ENCODE results near the gene ANO7. TPM values are rescaled to one million over a fixed set of nuclear protein-coding genes. Genes with fewer than 3 reads are reported as not detected.

ANO7 gene
- total RNA-seq, 1 experiment from 2014 or later: 5.2 TPM

DNA sequence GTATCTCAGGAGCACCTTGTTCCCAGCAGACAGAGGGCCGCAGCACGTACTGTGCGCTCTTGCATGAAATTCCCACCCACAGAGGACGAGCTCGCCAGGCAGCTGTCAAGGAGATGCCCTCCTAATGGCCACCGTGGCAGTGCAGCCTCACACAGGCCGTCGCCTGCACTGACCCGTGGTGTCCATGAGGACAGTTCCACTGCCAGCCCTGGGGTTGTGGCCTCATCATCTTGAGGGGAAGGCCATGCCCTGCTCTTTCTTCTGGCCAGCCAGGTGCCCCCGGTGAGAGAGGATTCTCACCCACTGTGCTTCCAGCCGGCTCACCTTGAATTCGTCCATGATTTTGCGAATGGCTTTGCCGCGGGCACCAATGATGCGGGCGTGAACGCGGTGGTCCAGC lies 42.0 kb downstream of the ANO7 start:
- no peak overlapping the region for H3K14ac ChIP-seq (ENCODE audit: insufficient read depth, low read length)
- no peak for DNase-seq
- no peak overlapping the region for H3K23ac ChIP-seq (ENCODE audit: insufficient read length, low read depth, low read length)
- H3K4me1 ChIP-seq (ENCODE audit: insufficient read depth, low read length): no peaks in the 10 kb centered on the region
- Mint-ChIP-seq H3K36me3 (ENCODE audit: insufficient read depth in 1 of 3, low read depth in 3 of 3) (peaks cover 43 to 91% (median 81%) of the 10 kb centered on the region in 3 experiments; a peak in 6 of 7 replicates), H3K27ac (no peak overlapping the region), H3K9me3 (no peaks in the 10 kb centered on the region), H3K4me1 (no peaks in the 10 kb centered on the region), H3K27me3 (ENCODE audit: low read depth) (no peaks in the 10 kb centered on the region; the same call in 1 of the 2 replicates), H3K4me3 (no peak overlapping the region)
- H2BK120ac ChIP-seq (ENCODE audit: low read depth, low read length, poor library complexity, severe bottlenecking): no peak overlapping the region
- no peak overlapping the region for H3K27ac ChIP-seq (ENCODE audit: insufficient read length, low read depth, low read length)
- H3K27me3 ChIP-seq (ENCODE audit: insufficient read depth, low read length): no peaks in the 10 kb centered on the region
- H2BK12ac ChIP-seq (ENCODE audit: insufficient read length, low read depth, low read length): no peak overlapping the region
- no peak overlapping the region for H3T11ph ChIP-seq (ENCODE audit: low read length)
- no peak overlapping the region for H3K4ac ChIP-seq (ENCODE audit: low read depth, low read length)
- no peak overlapping the region for H2BK15ac ChIP-seq (ENCODE audit: low read depth, low read length)
- TF ChIP-seq, protein P1, sequence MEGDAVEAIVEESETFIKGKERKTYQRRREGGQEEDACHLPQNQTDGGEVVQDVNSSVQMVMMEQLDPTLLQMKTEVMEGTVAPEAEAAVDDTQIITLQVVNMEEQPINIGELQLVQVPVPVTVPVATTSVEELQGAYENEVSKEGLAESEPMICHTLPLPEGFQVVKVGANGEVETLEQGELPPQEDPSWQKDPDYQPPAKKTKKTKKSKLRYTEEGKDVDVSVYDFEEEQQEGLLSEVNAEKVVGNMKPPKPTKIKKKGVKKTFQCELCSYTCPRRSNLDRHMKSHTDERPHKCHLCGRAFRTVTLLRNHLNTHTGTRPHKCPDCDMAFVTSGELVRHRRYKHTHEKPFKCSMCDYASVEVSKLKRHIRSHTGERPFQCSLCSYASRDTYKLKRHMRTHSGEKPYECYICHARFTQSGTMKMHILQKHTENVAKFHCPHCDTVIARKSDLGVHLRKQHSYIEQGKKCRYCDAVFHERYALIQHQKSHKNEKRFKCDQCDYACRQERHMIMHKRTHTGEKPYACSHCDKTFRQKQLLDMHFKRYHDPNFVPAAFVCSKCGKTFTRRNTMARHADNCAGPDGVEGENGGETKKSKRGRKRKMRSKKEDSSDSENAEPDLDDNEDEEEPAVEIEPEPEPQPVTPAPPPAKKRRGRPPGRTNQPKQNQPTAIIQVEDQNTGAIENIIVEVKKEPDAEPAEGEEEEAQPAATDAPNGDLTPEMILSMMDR (conservative IDR thresholded peaks at IDR 0.05): no peak
- H3K56ac ChIP-seq (ENCODE audit: insufficient read length, low read depth, low read length): no peak overlapping the region
- WGBS (ENCODE audit: extremely low coverage, insufficient read length, low lambda C conversion rate): no CpG with 5 or more reads among the region's 19 CpGs
- H2AFZ ChIP-seq (ENCODE audit: low read length): no peak overlapping the region
- H3K79me2 ChIP-seq (ENCODE audit: insufficient read depth, low read length): no peaks in the 10 kb centered on the region
- H4K20me1 ChIP-seq (ENCODE audit: control insufficient read depth, insufficient read depth, insufficient read length): peaks cover 2% of the 10 kb centered on the region
- no peak overlapping the region for H2BK20ac ChIP-seq (ENCODE audit: low read depth, low read length, poor library complexity, severe bottlenecking)
- no peak overlapping the region for H2BK5ac ChIP-seq (ENCODE audit: insufficient read length, low read length)
- H2AK5ac ChIP-seq (ENCODE audit: insufficient read length, low read length): no peak overlapping the region
- no peaks in the 10 kb centered on the region for H3K9me3 ChIP-seq (ENCODE audit: control insufficient read depth, low read depth, low read length)
- no peak overlapping the region for H3K18ac ChIP-seq (ENCODE audit: insufficient read length, low read depth, low read length)
- H3K23me2 ChIP-seq (ENCODE audit: insufficient read length, low read depth, low read length, poor library complexity, severe bottlenecking): no peaks in the 10 kb centered on the region
- no peak overlapping the region for H3K9ac ChIP-seq (ENCODE audit: extremely low read depth, insufficient read length, low read length)
- H3K4me2 ChIP-seq (ENCODE audit: insufficient read depth, insufficient read length, low read length): no peak overlapping the region
- no peak overlapping the region for H4K5ac ChIP-seq (ENCODE audit: insufficient read length, low read depth, low read length)
- no peak overlapping the region for H4K91ac ChIP-seq (ENCODE audit: insufficient read length, low read depth, low read length)
- no peak overlapping the region for H4K8ac ChIP-seq (replicated peaks; ENCODE audit: insufficient read length, low read depth, low read length)
- no peaks in the 10 kb centered on the region for H3K79me1 ChIP-seq (ENCODE audit: insufficient read depth, low read depth, low read length, poor library complexity, severe bottlenecking)
